Colon (tissue), 2 donors: ENCODE results near the gene PRKAR2B.

Experiments
- FAIRE-seq: peaks from 2 replicates; lab custom pipeline; 2012; peaks lifted over from hg19 to GRCh38; lab: Jason Lieb, UNC
- donor health status: control.
- donor health status: control.

PRKAR2B gene

GRCh38 chr7:107186240-107186639, 141.7 kb downstream of the PRKAR2B start:
- no peak for FAIRE-seq

- no peak for FAIRE-seq
Observed at GRCh38 chr7:107187774-107188173, 143.3 kb downstream of the PRKAR2B start.

- no peak for FAIRE-seq
Observed at GRCh38 chr7:107190090-107190489, 145.6 kb downstream of the PRKAR2B start.

- no peak for FAIRE-seq
Observed at GRCh38 chr7:107194052-107194451, 149.5 kb downstream of the PRKAR2B start.

DNA sequence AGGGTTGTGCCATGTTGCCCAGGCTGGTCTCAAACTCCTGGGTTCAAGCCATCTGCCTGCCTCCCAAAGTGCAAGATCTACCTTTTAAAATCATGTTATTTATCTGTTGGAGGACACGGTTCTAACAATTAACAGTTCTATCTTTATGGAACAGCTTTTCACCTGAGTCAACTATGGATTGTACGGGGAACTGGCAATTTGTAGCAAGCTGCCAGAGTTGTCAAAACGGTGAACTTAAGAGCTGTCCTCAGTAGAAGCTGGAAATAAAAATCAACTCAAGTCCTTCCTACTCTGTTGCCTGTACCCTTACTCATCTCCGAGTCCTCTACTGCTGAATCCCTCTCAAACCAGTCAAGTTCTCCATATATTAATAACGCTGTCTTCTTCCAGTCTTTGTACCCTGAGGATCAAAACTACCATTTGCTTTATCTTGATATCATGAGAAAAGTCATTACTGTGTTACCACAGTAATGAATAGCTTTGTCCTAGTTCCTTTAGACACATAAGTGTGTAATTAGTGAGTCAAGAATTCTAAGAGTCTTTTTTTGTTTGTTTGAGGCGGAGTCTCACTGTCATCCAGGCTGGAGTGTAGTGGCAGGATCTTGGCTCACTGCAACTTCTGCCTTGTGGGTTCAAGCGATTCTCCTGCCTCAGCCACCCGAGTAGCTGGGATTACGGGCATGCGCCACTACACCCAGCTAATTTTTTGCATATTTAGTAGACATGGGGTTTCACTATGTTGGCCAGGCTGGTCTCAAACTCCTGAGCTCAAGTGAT, 152.5 kb downstream of the PRKAR2B start:
- no peak for FAIRE-seq

DNA sequence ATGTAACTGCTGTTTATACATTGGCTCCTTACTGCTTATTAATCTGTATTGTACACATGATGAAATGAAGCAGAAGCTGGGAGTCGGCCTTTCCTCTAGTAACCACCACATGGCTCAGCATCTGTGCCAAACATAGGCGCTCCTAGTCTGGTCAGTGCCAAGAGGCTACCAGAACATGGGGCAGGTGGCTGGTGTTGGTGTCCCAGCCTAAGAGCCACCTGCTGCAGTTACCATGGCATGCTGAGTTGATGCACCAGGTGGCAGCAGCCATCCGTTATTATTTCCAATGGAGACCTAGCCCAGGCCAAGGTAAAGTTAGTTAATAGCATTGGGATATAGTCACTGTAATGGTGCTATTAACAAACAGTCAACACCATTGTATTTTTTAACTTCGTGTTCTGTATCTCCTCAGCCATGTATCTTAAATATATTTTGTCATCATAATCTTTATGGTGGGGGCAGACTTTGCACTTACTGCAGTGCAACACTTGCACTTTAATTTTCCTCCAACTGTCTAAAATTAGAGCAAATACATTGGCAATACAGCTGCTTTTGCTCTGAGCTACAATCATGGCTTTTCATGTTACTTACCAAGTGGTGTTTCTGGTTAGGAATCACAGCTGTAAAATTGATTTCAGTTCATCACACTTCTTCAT, 157.4 kb downstream of the PRKAR2B start:
- no peak for FAIRE-seq

- FAIRE-seq = no peak
Observed at GRCh38 chr7:107203607-107204006, 159.1 kb downstream of the PRKAR2B start.

GRCh38 chr7:107206136-107206535, 161.6 kb downstream of the PRKAR2B start:
- FAIRE-seq = no peak

- FAIRE-seq = no peak
Observed at GRCh38 chr7:107206706-107207105, 162.2 kb downstream of the PRKAR2B start.

DNA sequence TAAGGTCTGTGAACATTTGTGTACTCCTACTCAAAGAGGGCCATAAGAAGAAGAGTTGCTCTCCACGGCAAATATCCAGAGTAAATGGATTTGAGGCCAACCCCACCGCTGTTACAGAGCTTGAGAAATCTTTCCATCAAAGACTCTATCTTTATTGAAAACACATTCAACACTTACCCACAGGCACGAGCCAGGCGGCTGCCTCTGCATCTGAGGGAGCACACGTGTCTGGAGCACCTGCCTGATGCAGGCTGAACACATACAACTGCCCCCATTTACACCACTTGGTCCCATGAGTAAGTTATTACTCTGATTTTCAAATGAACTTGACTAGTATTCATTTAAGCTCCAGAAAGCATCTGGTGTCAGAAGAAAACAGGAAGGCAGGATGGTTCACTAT, 163.0 kb downstream of the PRKAR2B start:
- FAIRE-seq = no peak

DNA sequence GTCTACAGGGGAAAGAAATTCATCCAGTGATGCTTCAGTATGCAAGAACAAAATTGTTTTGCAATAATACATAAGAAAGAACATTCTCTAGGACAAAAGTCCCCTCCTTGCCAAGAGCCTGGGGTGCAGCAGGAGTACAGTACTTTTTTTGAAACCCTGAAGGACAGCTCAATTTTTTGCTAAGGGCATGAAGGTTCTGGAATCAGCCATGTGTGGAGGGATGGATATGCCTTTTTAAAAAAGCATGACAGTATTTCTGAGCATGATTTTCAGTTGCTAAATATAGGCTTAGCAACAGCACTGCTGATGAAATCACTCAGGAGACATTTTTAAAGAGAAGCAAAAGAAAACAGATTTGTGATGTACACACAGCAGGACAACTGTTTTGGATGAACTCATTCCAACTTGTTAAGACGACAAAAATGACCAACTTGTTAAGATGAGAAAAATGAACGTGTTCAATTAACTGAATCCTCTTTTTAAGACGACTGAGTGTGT, 163.6 kb downstream of the PRKAR2B start:
- no peak for FAIRE-seq

DNA sequence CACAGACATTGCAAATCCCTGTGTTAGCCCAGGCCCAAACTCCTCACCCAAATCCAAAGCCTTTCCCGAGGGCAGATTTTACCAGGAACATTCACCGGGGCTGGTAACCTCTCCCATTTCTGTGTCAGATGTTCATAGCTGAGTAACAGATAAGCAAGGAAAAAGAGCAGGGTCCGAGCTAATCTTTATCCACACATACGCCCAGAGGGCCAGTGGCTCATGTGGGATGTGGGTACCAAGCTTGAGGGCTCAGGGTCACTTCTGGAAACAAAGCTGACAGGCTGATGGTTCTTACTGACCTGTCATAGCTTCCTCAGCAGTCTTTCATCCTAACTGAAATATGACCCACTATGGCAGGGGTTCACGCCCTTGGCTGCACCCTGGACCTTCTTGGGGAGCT, 164.1 kb downstream of the PRKAR2B start:
- no peak for FAIRE-seq

DNA sequence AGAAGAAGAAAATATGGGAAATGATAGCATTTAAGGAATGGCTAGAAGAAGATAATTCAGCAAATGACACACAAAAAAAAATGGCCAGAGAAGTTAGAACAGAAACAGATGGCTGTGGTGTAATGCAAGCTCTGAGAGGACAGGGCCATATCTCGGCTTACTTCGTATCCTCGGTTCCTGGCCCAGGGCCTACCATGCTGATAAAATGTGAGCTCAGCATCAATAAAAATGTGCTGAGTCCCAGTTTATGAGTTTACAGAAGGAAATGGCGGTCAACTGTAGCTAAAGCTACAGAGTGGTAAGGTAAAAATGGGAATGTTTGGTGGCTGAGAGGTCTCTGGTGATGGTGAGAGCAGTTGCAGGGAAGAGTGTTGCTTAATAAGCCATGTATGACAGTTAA, 165.1 kb downstream of the PRKAR2B start:
- FAIRE-seq = no peak

DNA sequence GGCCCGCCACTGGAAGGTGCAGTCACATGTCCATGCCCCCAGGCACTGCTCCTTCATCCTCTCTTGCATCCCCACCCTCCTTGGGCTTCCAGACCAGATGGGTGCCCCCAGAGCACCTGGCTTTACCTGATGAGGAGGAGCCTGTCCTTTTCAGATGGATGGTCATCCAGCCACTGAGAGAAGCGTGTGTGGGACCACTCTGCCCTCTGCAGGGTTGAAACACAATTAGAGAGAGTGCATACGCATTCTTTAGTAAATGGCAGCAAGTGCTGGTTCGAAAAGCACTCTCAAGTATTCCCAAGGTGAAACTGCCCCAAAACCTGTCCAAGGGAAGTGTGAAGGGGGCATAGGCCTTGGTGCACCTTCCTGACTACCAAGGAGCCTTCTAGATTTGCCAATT, 165.9 kb downstream of the PRKAR2B start:
- no peak for FAIRE-seq
